Spleen (tissue), 11 donors: ENCODE results near the gene OR7G1. TPM values are rescaled to one million over a fixed set of nuclear protein-coding genes. Genes with fewer than 3 reads are reported as not detected.

Source experiments
- DNase-seq: peaks from one replicate; pipeline ENCODE4 v3.0.0-alpha.2; 2020
- H3K27ac ChIP-seq, 8 donors: fragments of 200-600 bp; sonication (generic) in 7 of 8; 1 replicate in 4 of 8; 2 replicates in 4 of 8; pipeline versions ENCODE4 v1.5.0 to v1.8.0; 2016 to 2021; ENCODE audit warnings: inconsistent platforms in 4 of 8, mild to moderate bottlenecking in 4 of 8, moderate library complexity in 1 of 8
- H3K27me3 ChIP-seq, 7 donors: fragments of 200-600 bp; sonication (generic) in 6 of 7; replicated peaks in 1 of 7; 1 replicate in 4 of 7; 2 replicates in 3 of 7; pipeline versions ENCODE4 v1.5.0 to v1.8.0; 2016 to 2021; ENCODE audit warnings: inconsistent platforms in 3 of 7, mild to moderate bottlenecking in 1 of 7
- H3K36me3 ChIP-seq, 6 donors: fragments of 200-600 bp; sonication (generic) in 5 of 6; 1 replicate in 4 of 6; 2 replicates in 2 of 6; pipeline versions ENCODE4 v1.5.0 to v1.8.0; 2016 to 2021; ENCODE audit warnings: inconsistent platforms in 2 of 6
- H3K4me1 ChIP-seq, 6 donors: fragments of 200-600 bp; sonication (generic) in 5 of 6; 1 replicate in 3 of 6; 2 replicates in 3 of 6; pipeline versions ENCODE4 v1.5.0 to v1.8.0; 2016 to 2021; ENCODE audit warnings: inconsistent platforms in 3 of 6
- H3K4me3 ChIP-seq, 8 donors: fragments of 200-600 bp; sonication (generic) in 7 of 8; 1 replicate in 4 of 8; 2 replicates in 4 of 8; pipeline versions ENCODE4 v1.5.0 to v1.8.0; 2016 to 2021; ENCODE audit warnings: inconsistent platforms in 4 of 8, mild to moderate bottlenecking in 4 of 8, moderate library complexity in 2 of 8
- H3K9me3 ChIP-seq, 8 donors: fragments of 200-600 bp; sonication (generic) in 7 of 8; 1 replicate in 4 of 8; 2 replicates in 4 of 8; pipeline versions ENCODE4 v1.5.0 to v1.8.0; 2016 to 2021; ENCODE audit warnings: inconsistent platforms in 4 of 8
- POLR2A ChIP-seq, 3 donors: fragments of 450-650 bp; IDR thresholded peaks; one replicate each; pipeline ENCODE4 v1.5.1; 2017; ENCODE audit warnings: antibody characterized with exemption in 3 of 3, mild to moderate bottlenecking in 1 of 3
- WGBS, 5 donors: extraction: QIAGEN DNeasy Blood & Tissue Kit in 3 of 5; methylation state at CpG; one replicate each; pipeline versions ENCODE4 v1.1.5 to v1.1.7; 2013 to 2018; 5-methylcytosine and 5-hydroxymethylcytosine counted together
- intact Hi-C: fragments of 100-400 bp; cut with DNase I; formaldehyde crosslinking; loops from one replicate; pipeline ENCODE4 v1.15.0; 2023; ENCODE audit warnings: low total_unique reads
- polyA plus RNA-seq, 3 donors: library from polyadenylated mRNA; stranded (reverse); fragments of 200-250 nt; gene quantifications; one replicate each; pipeline ENCODE4 v1.2.1, GENCODE V29; 2013
- small RNA-seq, 4 donors: library from RNA; depleted of rRNA; stranded (forward); fragments of <200 nt; gene quantifications; one replicate each; pipeline ENCODE3, GENCODE V24; 2016
- total RNA-seq, 7 donors: library from RNA; depleted of rRNA in 3 of 7; stranded (reverse); fragments of >200 nt in 3 of 7; fragmentation: NEBNext Ultra II Directional in 4 of 7; extraction: Animal tissue kit (Norgen Biotek cat#: 25700) in 4 of 7; gene quantifications; one replicate each; pipeline versions ENCODE4 v1.1.0 to v1.2.1, GENCODE V29; 2016 to 2021
- donor health status: healthy with polysubstance abuse.
- donor health status: DM: no; HTN: no; CAD: no; lungs with moderate emphysema.
- donor health status: DM: no; HTN: no; CAD: no.
- donor health status: Bipolar disorder and iron deficiency.
- donor health status: healthy.
- donor health status: DM: no; HTN: no; CAD: no.
- donor health status: DM: yes; HTN: yes; CAD: no.

Gene OR7G1
- total and polyA plus RNA-seq, 10 donors, result not detected

DNA sequence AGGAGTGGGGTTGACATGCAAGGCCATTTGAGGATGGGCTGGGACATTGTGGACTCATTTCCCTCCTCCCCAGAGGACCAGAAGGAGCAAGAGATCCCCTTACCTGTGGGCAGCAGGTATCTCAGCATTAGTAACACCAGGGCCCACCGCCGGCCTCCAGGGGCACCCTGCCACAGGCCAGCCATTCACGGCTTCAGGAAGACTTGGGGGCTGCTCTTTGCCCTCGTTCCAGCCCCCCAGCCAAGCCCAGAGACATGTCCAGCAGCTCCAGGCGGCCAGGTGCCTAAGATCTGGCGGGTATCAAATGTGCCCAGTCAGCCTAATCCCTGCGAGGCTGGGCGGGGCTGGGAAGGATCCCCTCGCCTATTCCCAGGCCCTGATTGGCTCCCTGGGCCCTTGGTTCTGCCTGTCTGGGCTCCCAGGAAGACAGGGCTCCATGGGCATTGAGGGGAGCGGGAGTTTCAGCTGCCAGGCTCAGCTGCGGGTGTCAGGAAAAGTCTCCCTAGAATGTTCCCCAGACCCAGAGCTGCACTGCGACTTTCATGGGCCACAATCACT is 50.0 kb downstream of the OR7G1 start:
- no peak for DNase-seq
- intact Hi-C loops, result no loop called here
- 68 to 77% (median 74%) methylated on average over 5 to 12 of the region's 12 CpGs for WGBS, 5 donors
- Histone ChIP-seq H3K9me3 (no peaks in the 10 kb centered on the region), H3K27me3 (no peaks in the 10 kb centered on the region), H3K4me3 (no peak overlapping the region), H3K36me3 (no peaks in the 10 kb centered on the region), H3K4me1 (no peaks in the 10 kb centered on the region), H3K27ac (no peak overlapping the region)
- no peak for TF ChIP-seq POLR2A (IDR thresholded peaks at IDR 0.05)

Small RNAs within 50 kb of the gene (small RNA-seq; reads per million reads assigned to genes)
- 0 reads per million in 4 donors for gene OR1M4P

Other genes starting within 250 kb of the OR7G1 start
- gene MUC16, start 105.4 kb downstream of the OR7G1 start, total RNA-seq, result under 1 TPM in 5 of 7 donors, not detected in 2; 0.07 to 0.54 (median 0.14) TPM
- gene MUC16, start 105.4 kb downstream of the OR7G1 start, polyA plus RNA-seq, result under 1 TPM; 0.02 to 0.03 (median 0.02) TPM
- not detected for gene OR1M1, start 28.7 kb downstream of the OR7G1 start, total RNA-seq
- not detected for gene OR1M1, start 28.7 kb downstream of the OR7G1 start, polyA plus RNA-seq
- not detected for gene OR7G2, start 8.3 kb downstream of the OR7G1 start, total RNA-seq
- not detected for gene OR7G2, start 8.3 kb downstream of the OR7G1 start, polyA plus RNA-seq
- not detected for gene OR7G3, start 11.2 kb upstream of the OR7G1 start, total RNA-seq
- gene OR7G3, start 11.2 kb upstream of the OR7G1 start, polyA plus RNA-seq, result not detected
- gene ZNF317, start 24.6 kb upstream of the OR7G1 start, total RNA-seq, result 10 to 100 TPM; 33.5 to 43.8 (median 35.6) TPM
- 10 to 100 TPM; 30.2 to 51.2 (median 31.2) TPM for gene ZNF317, start 24.6 kb upstream of the OR7G1 start, polyA plus RNA-seq
- gene OR7D2, start 63.2 kb upstream of the OR7G1 start, total RNA-seq, result not detected
- under 1 TPM in 2 of 3 donors, not detected in 1; 0.02 to 0.03 TPM for gene OR7D2, start 63.2 kb upstream of the OR7G1 start, polyA plus RNA-seq
- gene OR7D4, start 103.8 kb upstream of the OR7G1 start, total RNA-seq, result not detected
- gene OR7D4, start 103.8 kb upstream of the OR7G1 start, polyA plus RNA-seq, result not detected
- gene OR7E24, start 135.2 kb upstream of the OR7G1 start, total RNA-seq, result not detected
- gene OR7E24, start 135.2 kb upstream of the OR7G1 start, polyA plus RNA-seq, result not detected
- 10 to 100 TPM in 5 of 7 donors, 1 to 10 TPM in 2; 7.7 to 16.2 (median 10.6) TPM for gene ZNF699, start 194.1 kb upstream of the OR7G1 start, total RNA-seq
- 1 to 10 TPM in 2 of 3 donors, under 1 TPM in 1; 0.67 to 1.4 (median 1.1) TPM for gene ZNF699, start 194.1 kb upstream of the OR7G1 start, polyA plus RNA-seq
- gene ZNF559, start 208.4 kb upstream of the OR7G1 start, total RNA-seq, result 10 to 100 TPM; 25.9 to 40.1 (median 27.6) TPM
- gene ZNF559, start 208.4 kb upstream of the OR7G1 start, polyA plus RNA-seq, result 10 to 100 TPM; 27.7 to 33.5 (median 28.5) TPM
- 1 to 10 TPM; 1.1 to 5.2 (median 2.3) TPM for gene ZNF177, start 247.2 kb upstream of the OR7G1 start, total RNA-seq
- 1 to 10 TPM; 2.0 to 3.0 (median 2.9) TPM for gene ZNF177, start 247.2 kb upstream of the OR7G1 start, polyA plus RNA-seq